Measurements from ENCODE around the gene CTTNBP2.
A peak's percentile ranks its signal among the peaks of the same experiment; 100 is the strongest.

The CTTNBP2 gene

DNA sequence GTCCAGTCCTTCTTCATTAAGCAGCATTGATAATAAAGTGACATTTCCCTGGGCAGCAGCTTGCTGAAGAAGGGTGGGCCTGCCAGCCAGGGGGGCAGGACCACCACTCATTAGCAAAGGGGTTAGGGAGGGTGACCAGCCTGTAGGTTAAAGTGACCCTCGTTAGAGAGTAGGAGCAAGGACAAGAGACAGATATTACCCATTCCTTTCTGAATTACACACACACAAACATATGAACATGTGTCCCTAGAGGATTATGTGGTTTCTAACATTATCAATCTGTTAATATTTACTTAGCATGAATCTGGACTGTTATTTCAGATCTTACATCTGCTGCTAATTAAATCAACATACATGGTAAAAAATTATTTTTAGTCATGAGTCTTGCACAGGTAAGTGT, 88.9 kb downstream of the CTTNBP2 start:
- no peak for DNase-seq

DNA sequence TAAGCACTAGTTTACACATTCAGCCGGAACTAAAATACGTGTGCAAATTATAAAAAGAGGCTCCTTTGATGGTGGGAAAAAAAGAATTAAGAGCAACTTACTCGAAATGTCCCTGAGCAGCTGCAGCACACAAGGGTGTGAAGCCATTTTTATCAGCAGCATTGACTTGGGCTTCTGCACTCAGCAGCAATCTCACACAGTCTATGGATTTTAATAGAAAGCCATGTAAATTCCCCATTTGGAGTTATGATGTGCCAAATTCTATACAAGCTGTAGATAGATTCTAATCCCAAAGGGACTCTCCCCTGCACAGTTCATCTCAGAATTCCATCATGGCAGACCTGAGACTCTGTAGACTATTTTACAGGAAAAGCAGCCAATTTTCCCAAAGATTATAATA, 90.5 kb downstream of the CTTNBP2 start:
- no peak for DNase-seq

DNA sequence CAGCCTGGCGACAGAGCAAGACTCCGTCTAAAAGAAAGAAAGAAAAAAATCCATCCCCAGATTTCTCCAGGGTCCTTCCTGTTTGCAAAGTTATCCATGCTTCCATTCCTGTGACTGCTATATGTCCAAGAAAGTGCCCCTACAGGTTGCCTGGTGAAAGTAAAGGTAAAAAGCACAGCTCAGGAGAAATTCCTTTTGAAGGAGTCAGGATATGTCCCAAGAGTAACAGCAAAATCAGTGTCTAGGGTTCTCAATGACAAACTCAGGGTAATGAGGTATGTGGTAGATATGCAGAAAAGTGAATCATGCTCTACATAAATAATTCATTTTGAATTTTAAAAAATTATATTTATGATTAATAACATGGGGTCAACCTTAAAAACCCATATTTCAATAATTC, 91.5 kb downstream of the CTTNBP2 start:
- no peak for DNase-seq

DNA sequence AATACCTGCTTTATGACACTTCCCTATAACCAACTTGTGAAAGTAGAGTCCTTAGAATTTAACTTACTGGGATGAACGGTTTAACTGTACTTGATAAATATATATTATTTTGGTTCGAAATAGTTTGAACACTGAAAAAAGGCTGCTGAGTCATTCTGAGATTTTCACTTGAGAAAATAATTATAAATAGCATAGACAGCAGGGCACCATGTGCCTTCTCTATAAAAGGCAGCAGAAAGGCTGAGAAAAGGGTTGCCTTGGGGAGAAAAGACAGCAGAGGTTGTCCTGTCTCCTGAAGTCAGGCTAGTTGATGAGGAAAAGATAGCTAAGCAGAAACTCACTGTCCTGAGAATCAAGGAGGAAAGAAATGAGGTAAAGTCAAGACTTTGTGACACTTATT, 92.4 kb downstream of the CTTNBP2 start:
- peak; percentile 31 for DNase-seq

DNA sequence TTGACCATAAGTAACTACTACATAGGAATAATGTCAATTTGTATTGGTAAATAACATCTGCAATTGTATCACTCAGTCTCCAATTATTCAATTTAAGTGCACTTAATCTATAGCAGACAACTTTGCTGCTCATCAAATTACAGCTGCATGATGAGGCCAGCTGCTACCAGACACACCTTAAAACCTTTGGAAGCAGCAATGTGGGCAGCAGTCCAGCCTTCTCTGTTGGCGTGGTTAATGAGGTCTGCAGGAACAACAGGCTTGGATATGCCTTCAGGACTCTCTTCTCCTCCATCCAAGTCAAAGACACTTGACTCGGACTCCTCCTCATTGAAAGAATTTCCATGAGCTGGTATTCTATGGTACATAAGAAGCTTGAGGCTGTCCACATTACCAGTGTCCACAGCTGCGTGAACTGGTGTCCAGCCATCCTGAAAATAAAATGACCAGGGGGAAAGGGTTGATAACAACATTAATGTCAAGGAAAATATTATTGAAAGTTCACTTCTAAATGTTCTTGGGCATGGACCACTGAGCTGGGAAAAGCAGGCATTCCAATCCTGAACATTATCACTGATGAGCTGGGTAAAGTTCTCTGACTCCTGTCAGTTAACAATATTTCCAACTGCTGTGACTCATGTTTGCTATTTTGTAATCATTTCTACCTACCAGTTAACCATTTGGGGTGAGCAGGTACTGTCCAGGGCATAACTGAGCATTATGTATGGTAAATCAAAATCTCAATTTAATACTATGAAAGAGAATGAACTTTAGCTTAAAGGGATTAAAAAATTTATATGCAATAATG, 95.7 kb downstream of the CTTNBP2 start:
- DNase-seq: no peak

DNA sequence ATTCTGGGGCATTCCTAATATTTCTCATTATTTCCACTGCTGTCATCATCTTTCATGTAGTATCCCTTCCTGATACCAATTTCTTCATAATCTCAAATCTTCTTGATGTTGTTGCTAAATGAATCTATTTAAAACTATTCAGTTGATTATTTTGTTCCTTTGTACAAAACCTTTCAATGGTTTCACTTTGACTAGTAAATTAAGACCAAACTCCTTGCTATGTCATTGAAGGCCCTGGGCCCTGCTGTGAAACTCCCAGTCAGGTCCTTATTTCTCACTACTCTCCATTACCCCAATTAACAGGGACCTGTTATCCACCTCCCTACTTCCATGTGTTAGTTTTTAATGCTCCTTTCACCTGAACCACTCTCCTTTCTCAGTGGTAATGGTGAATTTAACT, 97.0 kb downstream of the CTTNBP2 start:
- DNase-seq: no peak

DNA sequence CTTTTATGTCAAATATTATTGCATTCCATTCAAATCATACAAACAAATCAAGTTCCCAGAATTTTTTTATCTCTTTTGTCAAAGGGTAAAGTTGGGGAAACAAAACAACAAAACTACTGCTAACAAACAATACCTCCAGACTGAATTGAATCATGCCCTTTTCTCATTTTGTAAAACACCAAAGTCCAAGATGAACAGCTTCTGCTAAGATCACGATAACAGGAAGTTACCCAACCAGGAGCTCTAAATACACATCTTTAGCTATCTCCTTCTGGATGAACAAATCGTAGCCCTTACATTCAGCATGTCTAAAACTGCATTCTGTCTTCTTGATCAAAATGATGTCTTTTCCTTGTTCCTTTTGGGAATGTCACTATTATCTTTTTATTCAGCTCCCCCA, 97.4 kb downstream of the CTTNBP2 start:
- no peak for DNase-seq

DNA sequence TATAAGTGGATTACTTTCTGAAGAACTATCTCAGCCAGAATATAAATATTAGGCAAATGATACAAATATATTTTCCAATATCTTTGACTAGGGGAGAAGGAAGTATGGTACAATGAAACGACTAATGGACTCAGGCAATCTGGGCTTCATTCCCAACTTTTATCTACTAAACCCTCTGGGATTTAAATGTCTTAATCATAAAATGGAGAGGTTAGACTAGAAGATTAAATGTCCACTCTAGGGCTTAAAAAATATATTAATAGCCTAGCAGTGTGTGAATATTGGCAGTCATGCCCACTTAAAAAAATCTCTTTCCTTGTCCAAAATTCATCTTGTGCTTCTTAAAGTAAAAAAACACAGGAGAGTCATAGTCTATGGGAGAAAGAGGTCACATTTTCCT, 98.3 kb downstream of the CTTNBP2 start:
- no peak for DNase-seq

DNA sequence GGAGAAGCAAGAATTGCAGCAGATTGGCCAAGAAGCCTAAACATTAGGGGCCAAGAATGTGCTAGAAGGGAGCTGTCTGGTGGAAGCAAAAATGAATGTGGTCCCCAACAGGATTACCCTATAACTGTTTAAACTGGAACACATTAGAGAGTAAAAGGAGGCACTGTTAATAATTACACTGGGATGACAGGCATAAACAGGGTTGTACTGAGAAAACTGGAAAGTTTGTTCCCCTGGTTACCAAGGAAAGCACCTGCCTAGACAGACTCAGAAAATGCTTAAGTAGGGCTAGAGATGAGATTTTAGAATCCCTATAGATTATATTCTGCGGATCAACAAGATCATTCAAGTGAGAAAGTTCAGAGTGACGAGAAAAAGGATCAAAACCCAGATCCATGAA, 100.8 kb downstream of the CTTNBP2 start:
- no peak for DNase-seq

DNA sequence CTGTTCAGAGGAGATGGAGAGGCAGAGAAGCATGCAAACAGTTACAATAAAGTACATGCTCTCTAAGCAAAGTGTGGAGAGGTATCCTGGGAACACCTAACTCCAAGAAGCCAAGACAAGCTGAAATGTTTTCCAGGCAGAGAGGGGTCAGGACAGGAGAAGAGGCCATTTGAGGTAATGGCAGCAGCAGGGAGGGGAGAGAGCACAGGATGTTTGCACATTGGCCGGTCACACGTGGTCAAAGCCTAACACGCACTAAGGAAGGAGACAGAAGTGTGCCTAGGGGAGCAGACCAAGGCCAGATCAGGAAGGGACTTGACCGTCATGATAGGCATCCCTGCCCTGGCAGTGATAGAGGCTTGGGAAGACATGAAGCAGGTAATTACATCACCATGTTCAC, 101.5 kb downstream of the CTTNBP2 start:
- DNase-seq: no peak

DNA sequence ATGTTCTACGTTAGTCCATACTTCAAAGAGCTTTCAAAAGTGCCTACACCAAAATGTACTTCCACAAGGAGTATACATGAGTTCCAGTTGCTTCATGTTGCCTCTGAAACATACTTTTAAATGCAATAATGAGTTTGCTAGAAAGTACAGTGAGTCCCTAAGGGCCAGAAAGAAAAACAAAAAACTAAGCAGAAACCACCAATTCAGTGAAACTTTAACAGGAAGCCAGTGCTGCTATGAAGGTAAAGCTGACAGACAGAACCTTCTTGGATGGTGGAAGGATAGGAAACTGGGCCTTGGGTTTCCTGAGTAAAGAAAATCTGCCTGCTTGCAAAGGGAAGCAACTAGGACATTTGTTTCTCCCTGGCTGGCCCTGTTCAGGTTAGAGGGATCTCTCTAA, 104.2 kb downstream of the CTTNBP2 start:
- DNase-seq: peak; percentile 32

DNA sequence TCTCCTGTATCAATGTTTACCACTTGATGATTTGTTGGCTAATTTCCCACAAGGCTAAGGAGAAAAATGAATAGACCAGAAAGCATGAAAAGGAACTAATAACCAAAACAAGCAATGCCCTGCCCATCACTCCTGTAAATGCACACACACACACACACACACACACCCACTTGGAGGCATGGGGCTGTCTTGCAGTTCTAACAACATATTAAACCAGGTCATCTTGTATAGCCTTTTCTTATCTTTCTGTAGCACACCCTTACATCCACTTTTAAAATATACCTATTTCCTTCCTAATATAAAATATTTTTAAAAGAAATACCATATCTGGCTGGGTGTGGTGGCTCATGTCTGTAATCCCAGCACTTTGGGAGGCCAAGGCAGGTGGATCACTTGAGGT, 105.3 kb downstream of the CTTNBP2 start:
- DNase-seq: no peak

DNA sequence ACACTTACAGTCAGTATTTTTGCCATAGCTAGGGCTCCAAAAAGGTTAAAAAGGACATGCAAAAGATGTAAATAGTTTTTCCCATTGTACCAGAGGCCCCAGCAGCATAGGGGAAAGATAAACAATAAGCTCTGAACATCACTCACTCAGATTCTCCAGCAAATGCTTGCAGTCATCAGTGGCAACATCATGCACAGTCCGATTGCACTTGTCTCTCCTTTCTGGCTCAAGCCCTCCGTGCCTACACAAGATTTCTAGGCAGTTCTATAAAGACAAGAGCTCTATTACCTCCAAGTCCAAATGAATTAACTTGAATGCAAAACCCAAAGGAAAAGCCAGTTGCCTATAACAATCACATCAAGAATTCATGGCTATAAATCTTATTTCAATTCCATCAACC, 106.3 kb downstream of the CTTNBP2 start:
- no peak for DNase-seq

DNA sequence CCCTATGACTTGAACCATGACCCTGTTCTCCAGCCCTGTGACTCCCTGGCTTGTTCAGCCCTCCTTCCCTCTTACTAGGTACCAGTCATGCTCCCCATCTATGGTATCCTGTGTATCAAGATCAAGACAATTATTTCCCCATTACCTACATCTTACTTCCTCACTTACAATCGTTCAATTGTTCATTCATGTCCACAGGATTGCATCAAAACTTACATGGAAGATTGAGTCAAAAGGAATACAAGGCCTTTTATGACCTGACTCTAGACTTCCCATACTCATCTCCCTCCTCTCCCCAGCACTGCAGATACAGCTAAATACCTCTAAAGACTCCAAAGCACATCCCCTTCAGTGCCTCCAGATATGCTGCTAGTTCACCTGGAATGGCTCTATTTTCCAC, 109.2 kb downstream of the CTTNBP2 start:
- DNase-seq: no peak

DNA sequence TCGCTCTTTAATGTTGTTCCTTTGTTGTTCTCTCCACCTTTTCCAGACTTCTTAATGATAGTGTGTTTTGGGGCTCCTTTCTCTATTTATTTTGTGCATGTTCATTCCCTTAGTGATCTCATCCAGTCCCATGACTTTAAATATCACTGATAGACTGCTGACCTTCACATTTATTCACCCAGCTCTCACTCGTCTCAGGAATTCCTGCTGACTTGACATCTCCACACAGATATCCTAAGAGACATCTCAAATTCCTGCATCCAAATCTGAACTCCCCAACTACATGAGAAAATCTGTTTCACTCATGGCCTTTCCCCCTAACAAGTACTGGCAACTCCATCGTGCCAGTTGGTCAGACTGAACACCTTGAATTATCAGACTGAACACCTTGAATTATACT, 111.2 kb downstream of the CTTNBP2 start:
- no peak for DNase-seq

DNA sequence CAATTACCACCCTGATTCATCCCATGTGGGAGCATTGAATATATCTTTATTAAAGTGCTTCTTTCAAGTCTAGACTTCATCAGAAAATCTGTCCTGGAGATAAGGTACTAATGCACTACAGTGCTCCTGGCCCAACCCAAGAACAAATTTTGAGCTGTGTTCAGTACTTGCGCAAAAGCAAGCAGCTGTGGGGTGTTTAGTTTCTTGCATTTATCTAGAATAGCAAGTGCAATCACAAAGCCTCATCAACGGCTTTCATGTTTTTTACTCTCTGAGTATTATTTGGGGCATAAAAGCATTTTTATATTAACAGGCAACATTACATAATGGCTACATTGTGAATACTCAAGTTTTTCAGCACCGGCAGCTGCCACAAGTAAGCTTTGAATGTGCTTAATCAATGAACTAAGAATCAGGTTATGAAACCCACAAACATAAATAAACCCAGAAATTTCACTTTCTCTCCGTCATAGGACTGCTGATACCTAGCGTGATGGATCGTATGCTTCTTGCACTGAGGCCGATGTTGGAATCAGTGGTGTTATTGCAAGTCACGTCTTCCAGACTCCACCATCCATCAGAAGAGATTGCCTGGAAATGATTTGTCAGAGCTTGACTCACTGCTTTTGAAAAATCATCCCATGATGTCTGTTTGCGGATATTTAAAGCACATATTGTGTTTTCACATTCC, 113.1 kb downstream of the CTTNBP2 start:
- DNase-seq: no peak

DNA sequence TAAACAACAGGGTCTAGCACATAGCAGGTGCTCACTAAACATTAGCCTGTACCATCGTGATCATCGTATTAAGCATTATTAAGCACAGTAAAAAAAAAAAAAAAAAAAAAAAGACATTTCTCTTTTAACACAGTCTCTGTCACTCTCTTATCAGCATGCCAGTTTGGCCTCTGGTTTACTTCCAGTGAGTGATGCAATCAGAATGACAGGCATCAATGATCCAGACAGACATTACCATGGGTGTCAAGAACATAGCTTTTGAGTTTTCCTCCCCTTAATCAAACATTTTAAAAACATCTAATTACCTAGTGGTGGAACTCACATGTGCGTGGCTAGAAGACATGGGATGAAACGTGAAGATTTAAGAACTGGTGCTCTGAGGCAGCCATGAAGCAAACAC, 115.8 kb downstream of the CTTNBP2 start:
- DNase-seq: no peak

DNA sequence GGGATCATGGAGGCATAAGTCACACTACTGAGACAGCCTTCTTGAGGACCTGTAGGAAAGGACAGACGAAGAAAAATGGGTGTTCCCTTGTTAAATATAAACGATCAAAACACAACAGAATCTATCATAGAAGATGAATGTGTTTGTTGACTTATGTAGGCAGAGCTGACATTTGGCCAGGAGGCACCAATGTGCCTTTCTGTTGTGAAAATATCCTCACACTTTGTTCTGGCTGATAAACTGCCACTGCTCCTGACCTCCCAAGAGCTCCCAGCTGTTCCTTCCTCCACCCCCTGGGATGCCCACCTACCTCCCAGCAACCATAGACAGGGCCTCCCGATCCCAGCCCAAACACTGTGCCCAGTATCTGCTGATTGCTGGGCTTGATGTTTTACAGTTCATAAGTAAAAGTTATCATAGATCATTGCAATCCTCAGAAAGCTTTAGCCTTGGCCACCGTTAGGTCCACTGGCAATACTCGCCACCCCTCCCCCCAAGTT, 116.6 kb downstream of the CTTNBP2 start:
- no peak for DNase-seq

DNA sequence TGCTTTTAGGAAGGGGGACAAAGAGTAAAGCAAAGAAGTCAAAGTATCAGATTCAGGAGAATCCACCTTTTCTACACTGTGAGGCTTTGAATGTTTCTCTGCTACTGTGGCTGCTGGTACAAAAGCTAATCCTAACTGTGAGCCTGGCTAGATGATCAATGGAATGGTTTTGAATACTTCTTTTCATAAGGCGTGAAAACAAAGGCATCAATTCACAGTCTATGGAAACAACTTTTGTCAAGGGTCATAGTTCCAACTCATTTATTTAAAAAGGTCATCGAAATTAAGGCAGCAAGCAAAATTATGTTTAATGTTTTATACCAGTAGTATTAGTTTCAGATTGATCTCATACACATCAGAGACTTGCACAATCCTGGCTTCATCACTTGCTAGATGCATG, 118.1 kb downstream of the CTTNBP2 start:
- no peak for DNase-seq

DNA sequence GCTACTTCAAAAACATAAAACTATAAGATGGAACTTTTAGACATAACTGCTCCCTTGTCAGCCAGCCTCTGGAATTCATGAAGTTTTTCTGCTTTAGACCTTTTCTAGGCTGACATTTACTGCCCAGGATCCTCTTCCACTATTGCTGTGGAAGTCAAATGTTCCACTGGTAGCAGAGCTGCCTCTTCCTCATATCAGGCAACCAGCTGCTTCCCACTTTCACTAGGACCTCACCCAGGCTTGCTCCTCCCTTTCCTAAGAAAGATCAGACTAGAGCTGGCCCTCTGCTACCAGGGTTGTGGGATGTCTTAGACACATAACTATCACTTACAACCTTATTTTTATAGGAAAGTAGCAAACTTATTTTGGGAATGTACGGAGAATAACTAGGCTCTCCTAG, 121.5 kb downstream of the CTTNBP2 start:
- no peak for DNase-seq

DNA sequence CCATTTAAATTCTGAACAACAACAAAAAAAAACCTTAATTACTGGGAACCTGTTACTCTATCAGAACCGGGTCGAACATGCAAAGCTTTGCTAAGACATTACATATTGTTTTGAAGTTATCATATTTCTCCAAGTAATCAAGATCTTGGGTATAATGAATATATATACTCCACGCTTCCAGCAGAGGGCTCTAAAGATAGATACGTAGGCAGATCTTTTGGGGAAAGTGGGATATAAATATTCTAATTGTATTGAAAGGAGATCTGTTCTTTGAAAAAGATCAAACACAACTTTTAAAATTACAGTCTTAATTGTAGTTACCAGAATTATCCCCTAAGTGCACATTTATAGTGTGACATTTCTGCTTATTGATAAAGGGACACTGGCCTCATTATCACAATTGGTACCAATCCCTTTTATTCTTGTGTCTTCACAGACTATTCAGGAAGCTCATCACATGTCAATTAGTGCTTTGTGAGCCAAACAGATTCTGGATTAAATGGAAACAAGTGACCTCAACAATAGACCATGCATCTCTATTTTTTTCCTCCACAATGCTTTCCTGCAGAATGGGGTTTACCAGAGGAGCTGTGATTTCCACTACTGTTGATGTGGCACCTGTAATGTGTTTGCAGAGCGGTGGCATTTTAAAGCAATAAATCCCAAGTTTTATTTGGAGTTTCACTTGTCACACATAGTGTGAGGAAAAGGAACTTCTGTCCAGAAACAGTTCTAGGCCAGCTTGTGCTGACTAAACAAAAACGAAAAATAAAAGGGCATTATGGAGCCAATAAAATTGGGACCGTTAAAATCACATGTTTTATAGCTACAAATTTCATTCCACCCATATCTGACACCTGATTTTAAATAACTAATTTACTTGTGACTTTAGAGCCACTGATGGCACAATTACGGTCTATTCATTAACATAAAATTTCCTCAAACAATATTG, 122.4 kb downstream of the CTTNBP2 start:
- DNase-seq: peak; percentile 39

DNA sequence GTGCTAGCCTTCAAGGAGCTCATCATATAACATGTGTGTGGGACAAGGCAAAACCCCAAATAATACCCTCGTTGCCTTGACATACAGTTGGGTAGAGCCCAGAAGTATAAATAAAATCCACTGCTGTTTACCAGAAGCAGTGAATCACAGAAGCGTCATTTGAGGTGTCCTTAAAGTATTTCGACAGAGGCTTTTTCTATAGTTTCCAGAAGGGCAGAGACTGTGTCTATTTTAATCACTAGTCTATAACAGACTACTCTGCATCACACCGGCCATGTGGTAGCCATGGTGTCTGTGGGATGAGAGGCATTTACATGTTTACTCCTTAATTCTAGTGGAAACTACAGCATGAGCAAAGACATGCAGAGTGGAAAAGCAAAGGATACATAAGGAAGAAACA, 131.3 kb downstream of the CTTNBP2 start:
- no peak for DNase-seq

DNA sequence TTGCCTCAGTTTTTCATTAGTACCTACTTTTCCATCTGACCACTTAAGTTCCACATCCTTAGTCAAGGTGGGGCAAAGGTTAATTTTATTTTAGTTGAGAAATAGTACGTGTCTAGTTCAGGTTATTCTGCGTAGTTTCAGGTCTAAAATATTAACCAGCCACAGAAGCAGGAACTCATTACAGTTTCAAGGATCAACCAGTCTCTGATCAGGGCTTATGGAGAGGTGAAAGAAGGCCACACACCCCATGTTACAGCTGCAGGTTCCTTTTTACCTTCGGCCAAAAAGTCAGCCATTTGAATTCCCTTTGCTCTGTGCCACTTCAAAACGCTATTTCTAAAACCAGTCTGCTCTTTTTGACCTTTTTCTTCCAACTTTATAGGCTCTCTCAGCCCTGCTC, 134.2 kb downstream of the CTTNBP2 start:
- DNase-seq: no peak
